HepG2 (cell line): ENCODE results near the gene MGLL. TPM values are rescaled to one million over a fixed set of nuclear protein-coding genes. Genes with fewer than 3 reads are reported as not detected.

Experiments
- ATAC-seq: fragments of 200-7000 bp; cut with Tn5 transposase; 3 replicates; pipeline ENCODE4 v1.9.1; 2020; ENCODE audit warnings: mild to moderate bottlenecking, moderate library complexity
- BruUV-seq: library from RNA; stranded (reverse); fragments of 400-500 nt; replicated peaks from 2 replicates; lab custom pipeline; 2021; lab: Mats Ljungman, UMichigan
- CTCF ChIA-PET: fragments of 300-600 bp; formaldehyde crosslinking; extraction: SDS; loops from one replicate; lab custom pipeline; 2021; ENCODE audit warnings: low total read pairs, inconsistent platforms, low intra/inter-chr PET ratio; lab: Yijun Ruan, JAX
- POLR2A ChIA-PET: fragments of 350-600 bp; sonication (Branson Sonifier 250); formaldehyde crosslinking; loops from one replicate; lab custom pipeline; 2020; ENCODE audit warnings: antibody characterized with exemption, inconsistent platforms; lab: Yijun Ruan, JAX
- DNase-seq: peaks from one replicate; pipeline ENCODE4 v3.0.0-alpha.2; 2015; ENCODE audit warnings: low spot score
- FAIRE-seq: peaks from 3 replicates; lab custom pipeline; 2011; peaks lifted over from hg19 to GRCh38; lab: Jason Lieb, UNC
- H2AFZ ChIP-seq: one replicate; pipeline ENCODE4 v1.6.1; 2011; ENCODE audit warnings: low read length, inconsistent platforms
- H3K27ac ChIP-seq: fragments of 300-600 bp; 3 replicates; pipeline ENCODE4 v1.8.0; 2011; ENCODE audit warnings: mixed run types, mild to moderate bottlenecking, mixed read lengths, low read length, inconsistent platforms; ENCODE audit not compliant: insufficient read depth; ENCODE audit errors: extremely low read length
- H3K27me3 ChIP-seq, 2 experiments: fragments of 200-600 bp in 1 of 2; 2 replicates in 1 of 2; 3 replicates in 1 of 2; pipeline versions ENCODE4 v1.6.0 to v1.8.0; 2011; ENCODE audit warnings: low read length in 2 of 2, mild to moderate bottlenecking in 2 of 2, moderate library complexity in 2 of 2, inconsistent platforms in 1 of 2; ENCODE audit not compliant: insufficient read depth in 2 of 2, control insufficient read depth in 1 of 2
- H3K36me3 ChIP-seq, 2 experiments: fragments of 200-600 bp in 1 of 2; replicated peaks in 1 of 2; 2 replicates in 1 of 2; 3 replicates in 1 of 2; pipeline versions ENCODE4 v1.5.1 to v1.8.0; 2011; ENCODE audit warnings: low read length in 2 of 2, inconsistent platforms in 1 of 2; ENCODE audit not compliant: insufficient read depth in 2 of 2, control insufficient read depth in 1 of 2
- H3K4me1 ChIP-seq: 2 replicates; pipeline ENCODE4 v1.5.1; 2012; ENCODE audit warnings: low read length, inconsistent platforms; ENCODE audit not compliant: insufficient read depth
- H3K4me2 ChIP-seq: 2 replicates; pipeline ENCODE4 v1.6.0; 2011; ENCODE audit warnings: low read depth, low read length, inconsistent platforms
- H3K4me3 ChIP-seq, 3 experiments: fragments of 200-600 bp in 1 of 3; sonication (generic), shearing (Covaris generic) in 1 of 3; replicated peaks in 1 of 3; 2 replicates each; pipeline ENCODE4 v1.5.1; 2011 to 2016; ENCODE audit warnings: low read length in 3 of 3, inconsistent platforms in 2 of 3, low read depth in 2 of 3, mild to moderate bottlenecking in 2 of 3, control low read depth in 1 of 3, mixed read lengths in 1 of 3; ENCODE audit not compliant: insufficient read depth in 1 of 3
- H3K79me2 ChIP-seq: one replicate; pipeline ENCODE4 v1.6.1; 2011; ENCODE audit warnings: low read length, inconsistent platforms; ENCODE audit not compliant: insufficient read depth
- H3K9ac ChIP-seq: 2 replicates; pipeline ENCODE4 v1.6.0; 2011; ENCODE audit warnings: mild to moderate bottlenecking, low read depth, low read length, inconsistent platforms; ENCODE audit not compliant: insufficient read depth
- H3K9me3 ChIP-seq: 2 replicates; pipeline ENCODE4 v1.5.1; 2012; ENCODE audit warnings: mild to moderate bottlenecking, low read length
- H4K20me1 ChIP-seq: 2 replicates; pipeline ENCODE4 v1.6.0; 2011; ENCODE audit warnings: inconsistent platforms, mild to moderate bottlenecking, low read length, moderate library complexity; ENCODE audit not compliant: insufficient read depth
- CENPX ChIP-seq: sonication (generic); formaldehyde crosslinking; IDR thresholded peaks from 2 replicates; pipeline ENCODE4 v1.9.0; 2021; ENCODE audit warnings: mild to moderate bottlenecking, missing genetic modification reagents, moderate library complexity
- CHD4 ChIP-seq: fragments of 200-600 bp; sonication (generic); IDR thresholded peaks from 2 replicates; pipeline ENCODE4 v1.7.0; 2017; ENCODE audit warnings: mild to moderate bottlenecking, low read length, borderline replicate concordance
- DRAP1 ChIP-seq: IDR thresholded peaks from 2 replicates; pipeline ENCODE4 v1.6.1; 2016; ENCODE audit warnings: missing genetic modification reagents, missing compliant biosample characterization
- HNRNPH1 ChIP-seq: fragments of 200-400 bp; formaldehyde crosslinking; optimal IDR thresholded peaks from 2 replicates; pipeline ENCODE3; 2017; ENCODE audit warnings: mild to moderate bottlenecking, low read depth, low read length
- KAT8 ChIP-seq: IDR thresholded peaks from 2 replicates; pipeline ENCODE4 v1.6.1; 2016; ENCODE audit warnings: missing genetic modification reagents, missing compliant biosample characterization
- KLF9 ChIP-seq: IDR thresholded peaks from 2 replicates; pipeline ENCODE4 v1.6.1; 2016; ENCODE audit warnings: low read depth
- MBD4 ChIP-seq: IDR thresholded peaks from 2 replicates; pipeline ENCODE4 v1.6.1; 2012; ENCODE audit warnings: low read length, inconsistent platforms, borderline replicate concordance
- MBNL3 ChIP-seq: fragments of 250-450 bp; sonication (Bioruptor Pico); conservative IDR thresholded peaks from 2 replicates; pipeline ENCODE4 v1.8.0; 2022; ENCODE audit warnings: mild to moderate bottlenecking, inconsistent platforms
- RCOR2 ChIP-seq: IDR thresholded peaks from 2 replicates; pipeline ENCODE4 v1.6.1; 2016; ENCODE audit warnings: missing biosample characterization, missing genetic modification reagents
- TFDP2 ChIP-seq: sonication (generic); formaldehyde crosslinking; IDR thresholded peaks from 2 replicates; pipeline ENCODE4 v1.4.0; 2020; ENCODE audit warnings: missing genetic modification reagents
- WIZ ChIP-seq: sonication (generic); formaldehyde crosslinking; IDR thresholded peaks from 2 replicates; pipeline ENCODE4 v1.5.1; 2020; ENCODE audit warnings: mild to moderate bottlenecking, missing genetic modification reagents
- XRCC5 ChIP-seq: fragments of 200-400 bp; formaldehyde crosslinking; optimal IDR thresholded peaks from 2 replicates; pipeline ENCODE3; 2017; ENCODE audit warnings: mild to moderate bottlenecking, low read length
- ZFP62 ChIP-seq: sonication (generic); formaldehyde crosslinking; IDR thresholded peaks from 2 replicates; pipeline ENCODE4 v1.4.0; 2020; ENCODE audit warnings: missing genetic modification reagents
- ZFY ChIP-seq: sonication (generic); formaldehyde crosslinking; IDR thresholded peaks from 2 replicates; pipeline ENCODE4 v1.4.0; 2020; ENCODE audit warnings: missing genetic modification reagents
- ZNF407 ChIP-seq: sonication (generic); formaldehyde crosslinking; IDR thresholded peaks from one replicate; pipeline ENCODE4 v1.5.1; 2020; ENCODE audit warnings: mild to moderate bottlenecking, missing genetic modification reagents; ENCODE audit errors: not compliant biosample characterization
- ZNF451 ChIP-seq: sonication (generic); formaldehyde crosslinking; IDR thresholded peaks from 2 replicates; pipeline ENCODE4 v1.5.0; 2020; ENCODE audit warnings: mild to moderate bottlenecking, missing genetic modification reagents
- WGBS: methylation state at CpG from one replicate; pipeline ENCODE4 v1.1.6; 2017; ENCODE audit warnings: low lambda C conversion rate; 5-methylcytosine and 5-hydroxymethylcytosine counted together
- in situ Hi-C: cut with HindIII; loops from 2 replicates; pipeline ENCODE4 v1.10.0; 2017; ENCODE audit warnings: low pct_unique_long_range_greater_than_20kb; ENCODE audit not compliant: extremely low pct_ligation_motif_present
- intact Hi-C: fragments of 100-400 bp; cut with micrococcal nuclease; formaldehyde crosslinking; loops from one replicate; pipeline ENCODE4 v1.10.0; 2022; ENCODE audit not compliant: unreplicated experiment
- polyA plus RNA-seq, 8 experiments: library from polyadenylated mRNA; depleted of rRNA in 3 of 8; stranded (reverse) in 7 of 8; unstranded in 1 of 8; fragments of >200 nt; fragmentation: Illumina TruSeq in 4 of 8; extraction: Trizol in 4 of 8; gene quantifications; 2 replicates each; pipeline versions ENCODE4 v1.2.1 to v1.2.3, GENCODE V29; 2011 to 2016; ENCODE audit warnings: low read depth in 4 of 8, missing spikeins in 1 of 8, mixed read lengths in 1 of 8; ENCODE audit not compliant: insufficient read depth in 1 of 8
- total RNA-seq, 5 experiments: library from RNA; depleted of rRNA; stranded (reverse); fragments of >200 nt; fragmentation: Illumina TruSeq; extraction: Trizol; gene quantifications; 2 replicates each; pipeline ENCODE4 v1.2.3, GENCODE V29; 2016; ENCODE audit warnings: low read depth in 1 of 5

The MGLL gene
- total and polyA plus RNA-seq, 2 of the 13 experiments (the other 11 are each of a cell fraction or from before 2014, with no cell fraction given), result not detected

- TF ChIP-seq ZNF407 (CRISPR knock-in tag) (no peak), RCOR2 (no peak), KLF9 (CRISPR knock-in tag) (no peak), HNRNPH1 (no peak)
- TF ChIP-seq, all 625 proteins: peak for 0
Observed at GRCh38 chr3:127751782-127752181, 70.5 kb downstream of the MGLL start (continued).

GRCh38 chr3:127751163-127751621 lies 71.1 kb downstream of the MGLL start:
- DNase-seq (no peak), ATAC-seq (no peak), FAIRE-seq (no peak)
- in situ Hi-C loops, result no loop called here
- TF ChIP-seq ZFY (CRISPR knock-in tag) (no peak), ZNF451 (CRISPR knock-in tag) (no peak), ZFP62 (CRISPR knock-in tag) (no peak), CHD4 (no peak), MBD4 (no peak), XRCC5 (no peak), KAT8 (CRISPR knock-in tag) (no peak), WIZ (no peak), CENPX (CRISPR knock-in tag) (no peak), MBNL3 (CRISPR knock-in tag) (no peak), DRAP1 (CRISPR knock-in tag) (no peak), TFDP2 (CRISPR knock-in tag) (no peak)
- POLR2A ChIA-PET, result no interaction called here
- CTCF ChIA-PET, result no interaction called here
- H3K36me3 ChIP-seq, result no peaks in the 10 kb centered on the region
- no peak overlapping the region for H3K4me3 ChIP-seq
- H2AFZ ChIP-seq, result no peak overlapping the region
- 5% methylated on average over 7 of the region's 8 CpGs for WGBS
- intact Hi-C loops, result no loop called here
- no peaks in the 10 kb centered on the region for H3K4me1 ChIP-seq
- BruUV-seq, result no TSS peak
- peaks cover 0 to 41% of the 10 kb centered on the region in 2 experiments; a peak in 4 of 5 replicates for H3K27me3 ChIP-seq
- no peaks in the 10 kb centered on the region for H3K9me3 ChIP-seq
- no peak overlapping the region for H3K9ac ChIP-seq
- no peaks in the 10 kb centered on the region for H3K79me2 ChIP-seq
- no peak overlapping the region for H3K4me2 ChIP-seq
- H4K20me1 ChIP-seq, result no peaks in the 10 kb centered on the region
- no peak overlapping the region for H3K27ac ChIP-seq
